HEK293 (cell line): Measurements from ENCODE around the gene TSC22D1.

Source experiments
- CTCF ChIA-PET: fragments of 350-600 bp; formaldehyde crosslinking; extraction: SDS; loops from one replicate; lab custom pipeline; 2021; ENCODE audit warnings: antibody characterized with exemption; lab: Yijun Ruan, JAX
- POLR2A ChIA-PET: fragments of 300-600 bp; formaldehyde crosslinking; extraction: SDS; loops from one replicate; lab custom pipeline; 2020; ENCODE audit warnings: antibody characterized with exemption, inconsistent platforms; lab: Yijun Ruan, JAX
- H3K27ac ChIP-seq: fragments of 200-500 bp; sonication (Bioruptor generic); 2 replicates; pipeline ENCODE4 v1.5.1; 2014; ENCODE audit warnings: low read depth, low read length, control low read depth, inconsistent platforms; ENCODE audit errors: extremely low read depth
- H3K36me3 ChIP-seq, 2 experiments: fragments of 200-500 bp in 1 of 2; sonication (Bioruptor generic) in 1 of 2; 1 replicate in 1 of 2; 2 replicates in 1 of 2; pipeline ENCODE4 v1.5.1; 2014 to 2017; ENCODE audit warnings: inconsistent platforms in 2 of 2, low read length in 2 of 2; ENCODE audit not compliant: control insufficient read depth in 2 of 2, insufficient read depth in 1 of 2
- H3K4me1 ChIP-seq: fragments of 200-500 bp; sonication (Bioruptor generic); 2 replicates; pipeline ENCODE4 v1.5.1; 2014; ENCODE audit warnings: mild to moderate bottlenecking, low read length, inconsistent platforms; ENCODE audit not compliant: control insufficient read depth, insufficient read depth
- H3K4me3 ChIP-seq: 2 replicates; pipeline ENCODE4 v1.5.1; 2011; ENCODE audit warnings: low read depth, mild to moderate bottlenecking, control low read depth, low read length, moderate library complexity
- H3K9me3 ChIP-seq: fragments of 200-500 bp; sonication (Bioruptor generic); 2 replicates; pipeline ENCODE4 v1.5.1; 2014; ENCODE audit warnings: low read depth, low read length, inconsistent platforms; ENCODE audit not compliant: control insufficient read depth, insufficient read depth
- AEBP2 ChIP-seq: fragments of 450-650 bp; formaldehyde crosslinking; IDR thresholded peaks from 2 replicates; pipeline ENCODE4 v1.5.1; 2016; ENCODE audit warnings: missing biosample characterization, missing genetic modification characterization, borderline replicate concordance
- GLIS1 ChIP-seq: fragments of 450-650 bp; formaldehyde crosslinking; IDR thresholded peaks from 2 replicates; pipeline ENCODE4 v1.5.1; 2016; ENCODE audit warnings: missing biosample characterization, missing genetic modification characterization
- KLF16 ChIP-seq: fragments of 450-650 bp; formaldehyde crosslinking; IDR thresholded peaks from 2 replicates; pipeline ENCODE4 v1.5.1; 2017; ENCODE audit warnings: missing biosample characterization, missing genetic modification characterization
- OSR2 ChIP-seq: fragments of 450-650 bp; formaldehyde crosslinking; IDR thresholded peaks from 2 replicates; pipeline ENCODE4 v1.5.1; 2016; ENCODE audit warnings: missing biosample characterization, missing genetic modification characterization
- PATZ1 ChIP-seq: fragments of 450-650 bp; formaldehyde crosslinking; IDR thresholded peaks from 2 replicates; pipeline ENCODE4 v1.5.1; 2016; ENCODE audit warnings: missing biosample characterization, missing genetic modification characterization
- REPIN1 ChIP-seq: fragments of 450-650 bp; formaldehyde crosslinking; IDR thresholded peaks from 2 replicates; pipeline ENCODE4 v1.5.1; 2017; ENCODE audit warnings: missing biosample characterization, missing genetic modification characterization, low read depth
- SETDB1 ChIP-seq: IDR thresholded peaks from one replicate; pipeline ENCODE4 v1.6.1; 2017; ENCODE audit warnings: mild to moderate bottlenecking, low read length, moderate library complexity, mixed read lengths; ENCODE audit not compliant: insufficient read length
- SP2 ChIP-seq: fragments of 450-650 bp; formaldehyde crosslinking; IDR thresholded peaks from 2 replicates; pipeline ENCODE4 v1.5.1; 2016; ENCODE audit warnings: missing biosample characterization, missing genetic modification characterization
- SP7 ChIP-seq: fragments of 450-650 bp; formaldehyde crosslinking; IDR thresholded peaks from 2 replicates; pipeline ENCODE4 v1.5.1; 2016; ENCODE audit warnings: missing biosample characterization, missing genetic modification characterization
- ZBTB7A ChIP-seq: fragments of 450-650 bp; formaldehyde crosslinking; IDR thresholded peaks from 2 replicates; pipeline ENCODE4 v1.5.1; 2016; ENCODE audit warnings: low read depth, missing biosample characterization, missing genetic modification characterization
- ZBTB8A ChIP-seq: fragments of 450-650 bp; formaldehyde crosslinking; IDR thresholded peaks from 2 replicates; pipeline ENCODE4 v1.5.1; 2016; ENCODE audit warnings: missing biosample characterization, missing genetic modification characterization
- ZNF140 ChIP-seq: fragments of 450-650 bp; formaldehyde crosslinking; IDR thresholded peaks from 2 replicates; pipeline ENCODE4 v1.5.1; 2016; ENCODE audit warnings: missing biosample characterization, missing genetic modification characterization
- ZNF175 ChIP-seq: fragments of 450-650 bp; formaldehyde crosslinking; IDR thresholded peaks from 2 replicates; pipeline ENCODE4 v1.5.1; 2016; ENCODE audit warnings: missing biosample characterization, missing genetic modification characterization
- ZNF211 ChIP-seq: fragments of 450-650 bp; formaldehyde crosslinking; IDR thresholded peaks from 2 replicates; pipeline ENCODE4 v1.5.1; 2016; ENCODE audit warnings: low read depth, missing biosample characterization, missing genetic modification characterization
- ZNF335 ChIP-seq: fragments of 450-650 bp; formaldehyde crosslinking; conservative IDR thresholded peaks from 2 replicates; pipeline ENCODE4 v1.5.1; 2016; ENCODE audit warnings: missing biosample characterization, missing genetic modification characterization
- ZNF416 ChIP-seq: fragments of 450-650 bp; formaldehyde crosslinking; IDR thresholded peaks from 2 replicates; pipeline ENCODE4 v1.5.1; 2016; ENCODE audit warnings: missing biosample characterization, missing genetic modification characterization
- ZNF501 ChIP-seq: fragments of 450-650 bp; formaldehyde crosslinking; IDR thresholded peaks from 2 replicates; pipeline ENCODE4 v1.5.1; 2016; ENCODE audit warnings: missing biosample characterization, missing genetic modification characterization
- ZNF530 ChIP-seq: fragments of 450-650 bp; formaldehyde crosslinking; IDR thresholded peaks from 2 replicates; pipeline ENCODE4 v1.5.1; 2016; ENCODE audit warnings: low read depth, missing biosample characterization, missing genetic modification characterization
- ZNF571 ChIP-seq: fragments of 450-650 bp; formaldehyde crosslinking; IDR thresholded peaks from 2 replicates; pipeline ENCODE4 v1.5.0; 2017; ENCODE audit warnings: missing biosample characterization, missing genetic modification characterization
- ZNF596 ChIP-seq: fragments of 450-650 bp; IDR thresholded peaks from 2 replicates; pipeline ENCODE4 v1.5.0; 2018; ENCODE audit warnings: missing biosample characterization, mild to moderate bottlenecking, missing genetic modification characterization, moderate library complexity
- ZNF629 ChIP-seq: fragments of 450-650 bp; formaldehyde crosslinking; IDR thresholded peaks from 2 replicates; pipeline ENCODE4 v1.5.1; 2017; ENCODE audit warnings: missing biosample characterization, missing genetic modification characterization
- ZNF830 ChIP-seq: fragments of 450-650 bp; IDR thresholded peaks from 2 replicates; pipeline ENCODE4 v1.5.0; 2018; ENCODE audit warnings: missing biosample characterization, missing genetic modification characterization, low read depth, mild to moderate bottlenecking, moderate library complexity
- ZNF837 ChIP-seq: fragments of 450-650 bp; formaldehyde crosslinking; IDR thresholded peaks from 2 replicates; pipeline ENCODE4 v1.5.1; 2016; ENCODE audit warnings: missing biosample characterization, missing genetic modification characterization
- ZSCAN30 ChIP-seq: fragments of 450-650 bp; IDR thresholded peaks from 2 replicates; pipeline ENCODE4 v1.5.1; 2018; ENCODE audit warnings: missing biosample characterization, mild to moderate bottlenecking, missing genetic modification characterization, moderate library complexity
- TF ChIP-seq, protein P1 (sequence below): fragments of 450-650 bp; formaldehyde crosslinking; IDR thresholded peaks from 2 replicates; pipeline ENCODE4 v1.5.0; 2017; ENCODE audit warnings: missing biosample characterization, missing genetic modification characterization, borderline replicate concordance
- TF ChIP-seq, protein P2 (sequence below): sonication (generic); formaldehyde crosslinking; IDR thresholded peaks from 2 replicates; pipeline ENCODE4 v1.8.1; 2022; ENCODE audit warnings: mild to moderate bottlenecking, moderate library complexity, missing genetic modification reagents
- TF ChIP-seq, protein P3 (sequence below): fragments of 450-650 bp; formaldehyde crosslinking; IDR thresholded peaks from 2 replicates; pipeline ENCODE4 v1.5.1; 2016; ENCODE audit warnings: missing biosample characterization, missing genetic modification characterization

TSC22D1 gene

DNA sequence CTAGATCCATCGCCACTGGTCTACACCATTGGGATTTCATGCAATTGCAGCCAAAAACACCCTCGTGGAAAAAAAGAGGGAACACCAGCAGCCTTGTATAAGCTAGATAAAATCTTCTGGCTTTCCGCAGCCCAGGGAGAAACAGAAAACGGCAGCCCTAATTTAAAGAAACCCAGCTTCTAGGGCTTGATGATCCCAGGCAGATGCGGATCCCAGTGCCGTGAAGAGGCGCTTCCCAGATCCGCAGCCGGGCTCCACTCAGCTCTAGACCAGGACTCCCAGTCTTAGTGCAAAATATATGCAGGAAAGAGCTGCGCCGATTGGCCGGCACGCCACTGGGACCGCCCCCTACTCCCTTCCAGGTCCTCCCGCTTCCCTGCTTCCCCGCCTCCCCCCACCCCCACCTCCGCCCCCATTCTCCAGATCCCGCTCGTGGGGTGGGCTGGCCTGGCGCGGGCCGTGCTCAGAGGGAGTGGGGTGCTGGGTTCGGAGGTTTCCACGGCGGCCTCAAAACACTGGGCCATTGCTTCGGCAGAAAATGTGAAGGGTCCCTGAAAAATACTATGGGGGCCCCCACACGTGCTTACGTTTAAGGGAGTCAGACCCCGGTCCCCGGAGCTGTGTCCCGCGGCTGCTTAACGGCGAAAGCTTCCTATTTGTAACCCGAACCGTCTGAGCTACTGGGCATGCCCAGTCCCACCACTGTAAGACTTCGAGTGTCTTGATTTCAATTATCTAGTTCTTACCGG is 139.4 kb downstream of the TSC22D1 start:
- Histone ChIP-seq H3K4me1 (peaks cover 3% of the 10 kb centered on the region), H3K9me3 (no peaks in the 10 kb centered on the region), H3K27ac (peak overlapping the region; percentile 70), H3K4me3 (peak overlapping the region; percentile 66), H3K36me3 (peaks cover 0 to 24% of the 10 kb centered on the region in 2 experiments; a peak in 1 of 3 replicates)
- ChIA-PET CTCF (interaction anchor here (0.6 to 5.0 kb wide), 9 partner anchors 30 to 537 kb away, joined by 3 to 80 read pairs (median 4); no protein-coding TSS in a partner anchor), POLR2A (interaction anchor here (0.6 to 2.4 kb wide), 27 partner anchors 9 to 558 kb away, joined by 3 to 12 read pairs (median 4); partner anchors contain the start of genes CCDC122, LACC1 and SERP2)
- TF ChIP-seq ZNF629 (tag by site-specific recombination) (peak; percentile 63; the same call in 1 of the 2 replicates), ZNF530 (tag by site-specific recombination) (no peak), KLF16 (no peak), ZBTB7A (tag by site-specific recombination) (0 out of 2 replicates have a peak, but pooled peaks have one; percentile 56), ZNF830 (tag by site-specific recombination) (no peak), AEBP2 (no peak), SETDB1 (no peak), GLIS1 (tag by site-specific recombination) (no peak), REPIN1 (tag by site-specific recombination) (no peak), SP7 (tag by site-specific recombination) (peak; percentile 50; the same call in 1 of the 2 replicates), ZNF837 (tag by site-specific recombination) (no peak), SP2 (tag by site-specific recombination) (peak; percentile 81), PATZ1 (tag by site-specific recombination) (peak; percentile 92), OSR2 (tag by site-specific recombination) (peak; percentile 75), ZNF211 (no peak), ZBTB8A (tag by site-specific recombination) (peak; percentile 68), ZNF416 (tag by site-specific recombination) (no peak), ZNF501 (tag by site-specific recombination) (no peak), ZNF140 (tag by site-specific recombination) (no peak), ZNF175 (tag by site-specific recombination) (no peak), ZNF335 (peak; percentile 67), ZNF571 (tag by site-specific recombination) (no peak), ZNF596 (no peak), ZSCAN30 (tag by site-specific recombination) (peak; percentile 55; the same call in 1 of the 2 replicates)
- TF ChIP-seq, protein P1, sequence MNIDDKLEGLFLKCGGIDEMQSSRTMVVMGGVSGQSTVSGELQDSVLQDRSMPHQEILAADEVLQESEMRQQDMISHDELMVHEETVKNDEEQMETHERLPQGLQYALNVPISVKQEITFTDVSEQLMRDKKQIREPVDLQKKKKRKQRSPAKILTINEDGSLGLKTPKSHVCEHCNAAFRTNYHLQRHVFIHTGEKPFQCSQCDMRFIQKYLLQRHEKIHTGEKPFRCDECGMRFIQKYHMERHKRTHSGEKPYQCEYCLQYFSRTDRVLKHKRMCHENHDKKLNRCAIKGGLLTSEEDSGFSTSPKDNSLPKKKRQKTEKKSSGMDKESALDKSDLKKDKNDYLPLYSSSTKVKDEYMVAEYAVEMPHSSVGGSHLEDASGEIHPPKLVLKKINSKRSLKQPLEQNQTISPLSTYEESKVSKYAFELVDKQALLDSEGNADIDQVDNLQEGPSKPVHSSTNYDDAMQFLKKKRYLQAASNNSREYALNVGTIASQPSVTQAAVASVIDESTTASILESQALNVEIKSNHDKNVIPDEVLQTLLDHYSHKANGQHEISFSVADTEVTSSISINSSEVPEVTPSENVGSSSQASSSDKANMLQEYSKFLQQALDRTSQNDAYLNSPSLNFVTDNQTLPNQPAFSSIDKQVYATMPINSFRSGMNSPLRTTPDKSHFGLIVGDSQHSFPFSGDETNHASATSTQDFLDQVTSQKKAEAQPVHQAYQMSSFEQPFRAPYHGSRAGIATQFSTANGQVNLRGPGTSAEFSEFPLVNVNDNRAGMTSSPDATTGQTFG (tag by site-specific recombination): no peak
- TF ChIP-seq, protein P2, sequence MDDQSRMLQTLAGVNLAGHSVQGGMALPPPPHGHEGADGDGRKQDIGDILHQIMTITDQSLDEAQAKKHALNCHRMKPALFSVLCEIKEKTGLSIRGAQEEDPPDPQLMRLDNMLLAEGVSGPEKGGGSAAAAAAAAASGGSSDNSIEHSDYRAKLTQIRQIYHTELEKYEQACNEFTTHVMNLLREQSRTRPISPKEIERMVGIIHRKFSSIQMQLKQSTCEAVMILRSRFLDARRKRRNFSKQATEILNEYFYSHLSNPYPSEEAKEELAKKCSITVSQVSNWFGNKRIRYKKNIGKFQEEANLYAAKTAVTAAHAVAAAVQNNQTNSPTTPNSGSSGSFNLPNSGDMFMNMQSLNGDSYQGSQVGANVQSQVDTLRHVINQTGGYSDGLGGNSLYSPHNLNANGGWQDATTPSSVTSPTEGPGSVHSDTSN (CRISPR knock-in tag): no peak
- TF ChIP-seq, protein P3, sequence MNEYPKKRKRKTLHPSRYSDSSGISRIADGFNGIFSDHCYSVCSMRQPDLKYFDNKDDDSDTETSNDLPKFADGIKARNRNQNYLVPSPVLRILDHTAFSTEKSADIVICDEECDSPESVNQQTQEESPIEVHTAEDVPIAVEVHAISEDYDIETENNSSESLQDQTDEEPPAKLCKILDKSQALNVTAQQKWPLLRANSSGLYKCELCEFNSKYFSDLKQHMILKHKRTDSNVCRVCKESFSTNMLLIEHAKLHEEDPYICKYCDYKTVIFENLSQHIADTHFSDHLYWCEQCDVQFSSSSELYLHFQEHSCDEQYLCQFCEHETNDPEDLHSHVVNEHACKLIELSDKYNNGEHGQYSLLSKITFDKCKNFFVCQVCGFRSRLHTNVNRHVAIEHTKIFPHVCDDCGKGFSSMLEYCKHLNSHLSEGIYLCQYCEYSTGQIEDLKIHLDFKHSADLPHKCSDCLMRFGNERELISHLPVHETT (tag by site-specific recombination): 0 out of 2 replicates have a peak, but pooled peaks have one; percentile 38
